ENCODE measurements around the gene ATP13A5. TPM values are rescaled to one million over a fixed set of nuclear protein-coding genes. Genes with fewer than 3 reads are reported as not detected.

The ATP13A5 gene
- total and polyA plus RNA-seq, 2 of the 8 experiments (the other 6 are each of a cell fraction or from before 2014, with no cell fraction given): not detected

- TF ChIP-seq CHD7 (IDR thresholded peaks at IDR 0.05; ENCODE audit: insufficient replicate concordance, low read length): no peak
- TF ChIP-seq RBBP5 (IDR thresholded peaks at IDR 0.05; ENCODE audit: borderline replicate concordance, low read depth, low read length): no peak
- TF ChIP-seq CTCF (IDR thresholded peaks at IDR 0.05; ENCODE audit: control extremely low read depth in 1 of 3, insufficient read depth in 1 of 3, low read depth in 1 of 3, low read length in 3 of 3): no peak
These were observed 33.1 kb downstream of the ATP13A5 start (continued) for GRCh38 chr3:193345431-193345830.
